Activated CD4-positive, alpha-beta T cell treated with anti-CD3 and anti-CD28 coated beads, Interleukin-2, amount 50 U/mL, for 24 hours (primary cell): ENCODE measurements around the gene GSTO1.

Source experiments
- DNase-seq, 2 donors: peaks; one replicate each; pipeline ENCODE4 v3.0.0-alpha.2; 2020; ENCODE audit warnings: low read depth in 1 of 2, low spot score in 1 of 2

GSTO1 gene

GRCh38 chr10:104274762-104275721 is 20.4 kb downstream of the GSTO1 start:
- peak in 1 of 2 donors; percentile 24 for DNase-seq

GRCh38 chr10:104276192-104276591 is 21.5 kb downstream of the GSTO1 start:
- DNase-seq = no peak

- DNase-seq = no peak
Measured at GRCh38 chr10:104277785-104278184, 23.1 kb downstream of the GSTO1 start.

GRCh38 chr10:104279550-104280259 is 25.0 kb downstream of the GSTO1 start:
- DNase-seq = no peak

GRCh38 chr10:104281694-104282093 is 27.0 kb downstream of the GSTO1 start:
- no peak for DNase-seq

GRCh38 chr10:104284846-104285245 is 30.2 kb downstream of the GSTO1 start:
- DNase-seq = no peak

GRCh38 chr10:104286939-104287338 is 32.2 kb downstream of the GSTO1 start:
- DNase-seq = no peak

- no peak for DNase-seq
Measured at GRCh38 chr10:104288355-104288754, 33.7 kb downstream of the GSTO1 start.

GRCh38 chr10:104291439-104291951 is 36.8 kb downstream of the GSTO1 start:
- peak; percentile 82 to 84 for DNase-seq

- DNase-seq = no peak
Measured at GRCh38 chr10:104293011-104293410, 38.3 kb downstream of the GSTO1 start.

GRCh38 chr10:104293781-104294321 is 39.2 kb downstream of the GSTO1 start:
- DNase-seq = no peak

GRCh38 chr10:104296687-104297436 is 42.2 kb downstream of the GSTO1 start:
- no peak for DNase-seq

GRCh38 chr10:104297697-104298660 is 43.3 kb downstream of the GSTO1 start:
- DNase-seq = no peak

GRCh38 chr10:104299031-104299904 is 44.6 kb downstream of the GSTO1 start:
- DNase-seq = no peak

GRCh38 chr10:104300002-104300735 is 45.5 kb downstream of the GSTO1 start:
- DNase-seq = no peak

- DNase-seq = no peak
Measured at GRCh38 chr10:104300736-104301292, 46.1 kb downstream of the GSTO1 start.

- DNase-seq = no peak
Measured at GRCh38 chr10:104301907-104302690, 47.4 kb downstream of the GSTO1 start.
